HUES48 (cell line): ENCODE data around the gene CEP170.
"Not testable (repeated sequence)": the region's sequence is repeated elsewhere in the genome, so short reads cannot be mapped to it uniquely, and the experiment has no call there.

ENCODE experiments used
- H3K27ac ChIP-seq: one replicate; pipeline ENCODE4 v1.7.0; 2013; ENCODE audit warnings: low read depth, low read length, inconsistent platforms
- H3K27me3 ChIP-seq: 2 replicates; pipeline ENCODE4 v1.6.1; 2013; ENCODE audit warnings: mild to moderate bottlenecking, low read length; ENCODE audit not compliant: control insufficient read depth, insufficient read depth
- H3K36me3 ChIP-seq: 2 replicates; pipeline ENCODE4 v1.6.1; 2013; ENCODE audit warnings: low read length; ENCODE audit not compliant: control insufficient read depth, insufficient read depth
- H3K4me1 ChIP-seq: 2 replicates; pipeline ENCODE4 v1.6.1; 2013; ENCODE audit warnings: mild to moderate bottlenecking, low read length; ENCODE audit not compliant: control insufficient read depth, insufficient read depth
- H3K4me3 ChIP-seq: 2 replicates; pipeline ENCODE4 v1.5.1; 2013; ENCODE audit warnings: mild to moderate bottlenecking, low read depth, low read length
- H3K9ac ChIP-seq: 2 replicates; pipeline ENCODE4 v1.6.1; 2013; ENCODE audit warnings: mild to moderate bottlenecking, low read depth, low read length, moderate library complexity
- H3K9me3 ChIP-seq: 2 replicates; pipeline ENCODE4 v1.6.1; 2013; ENCODE audit warnings: low read length; ENCODE audit not compliant: control insufficient read depth, insufficient read depth

The CEP170 gene

DNA sequence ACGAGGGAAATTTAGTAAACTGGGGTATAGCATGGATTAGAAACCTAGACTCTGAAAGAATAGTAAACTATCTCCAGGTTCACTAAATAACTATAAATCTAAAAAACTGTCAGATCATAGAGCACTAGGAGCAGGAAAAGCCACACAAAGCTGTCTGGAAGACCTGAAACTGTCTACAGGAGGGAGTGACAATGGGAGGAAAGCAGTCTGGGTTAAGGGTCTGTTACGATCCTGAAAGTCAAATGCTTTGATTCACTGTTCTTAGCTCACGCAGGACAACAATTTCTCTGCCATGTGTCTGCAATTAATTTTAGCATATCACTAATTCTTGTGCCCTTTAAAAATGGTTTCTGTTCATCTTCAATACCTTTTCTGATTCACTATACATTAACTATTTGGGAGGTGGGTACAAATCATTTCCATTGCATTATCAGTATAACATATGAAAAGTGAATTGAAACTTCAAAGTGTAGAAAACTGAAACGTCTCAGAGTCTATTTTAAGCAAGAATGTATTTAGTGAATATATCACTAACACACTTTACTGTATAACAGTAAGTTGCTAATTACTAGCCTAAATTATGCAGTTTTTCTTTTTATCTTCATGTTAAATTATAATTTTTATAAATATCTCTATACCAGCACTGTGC is 18.4 kb downstream of the CEP170 start:
- peaks cover 19% of the 10 kb centered on the region; the same call in 1 of the 2 replicates for H3K4me1 ChIP-seq
- peaks cover 9% of the 10 kb centered on the region; the same call in 1 of the 2 replicates for H3K36me3 ChIP-seq
- H3K9ac ChIP-seq = no peak overlapping the region
- H3K4me3 ChIP-seq = no peak overlapping the region
- no peak overlapping the region for H3K27ac ChIP-seq
- H3K27me3 ChIP-seq = no peaks in the 10 kb centered on the region
- H3K9me3 ChIP-seq = peaks cover 9% of the 10 kb centered on the region

- peaks cover 21% of the 10 kb centered on the region for H3K9me3 ChIP-seq
- peaks cover 19% of the 10 kb centered on the region; the same call in 1 of the 2 replicates for H3K4me1 ChIP-seq
- no peak overlapping the region for H3K4me3 ChIP-seq
- H3K9ac ChIP-seq = no peak overlapping the region
- H3K36me3 ChIP-seq = peaks cover 9% of the 10 kb centered on the region; the same call in 1 of the 2 replicates
- H3K27me3 ChIP-seq = no peaks in the 10 kb centered on the region
- no peak overlapping the region for H3K27ac ChIP-seq
These were observed 20.0 kb downstream of the CEP170 start for GRCh38 chr1:243234978-243235647.

- Histone ChIP-seq H3K9me3 (peaks cover 21% of the 10 kb centered on the region), H3K36me3 (peaks cover 9% of the 10 kb centered on the region; the same call in 1 of the 2 replicates), H3K27me3 (no peaks in the 10 kb centered on the region), H3K9ac (no peak overlapping the region), H3K4me3 (no peak overlapping the region), H3K4me1 (peaks cover 19% of the 10 kb centered on the region; the same call in 1 of the 2 replicates), H3K27ac (no peak overlapping the region)
These were observed 21.2 kb downstream of the CEP170 start for GRCh38 chr1:243233908-243234307.

DNA sequence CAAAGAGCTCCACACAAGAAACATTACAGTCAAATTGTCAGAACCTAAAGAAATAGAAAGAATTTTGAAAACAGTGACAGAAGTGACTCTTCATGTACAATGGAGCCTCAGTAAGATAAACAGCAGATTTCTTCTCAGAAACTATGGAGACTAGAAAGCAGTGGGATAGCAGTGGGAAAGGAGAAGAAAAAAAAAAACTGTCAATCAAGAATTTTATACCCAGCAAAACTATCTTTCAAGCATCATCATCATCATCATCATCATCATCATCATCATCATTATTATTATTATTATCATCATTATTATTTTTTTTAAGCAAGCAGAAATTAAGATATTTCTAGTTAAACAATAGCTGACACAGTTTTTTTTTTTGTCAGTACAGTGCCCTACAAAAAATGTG is 24.2 kb downstream of the CEP170 start:
- no peaks in the 10 kb centered on the region for H3K27me3 ChIP-seq
- H3K9me3 ChIP-seq = peaks cover 21% of the 10 kb centered on the region
- H3K36me3 ChIP-seq = peaks cover 6% of the 10 kb centered on the region; the same call in 1 of the 2 replicates
- H3K4me1 ChIP-seq = peaks cover 8% of the 10 kb centered on the region; the same call in 1 of the 2 replicates
- H3K27ac ChIP-seq = no peak overlapping the region
- H3K4me3 ChIP-seq = no peak overlapping the region
- H3K9ac ChIP-seq = no peak overlapping the region

DNA sequence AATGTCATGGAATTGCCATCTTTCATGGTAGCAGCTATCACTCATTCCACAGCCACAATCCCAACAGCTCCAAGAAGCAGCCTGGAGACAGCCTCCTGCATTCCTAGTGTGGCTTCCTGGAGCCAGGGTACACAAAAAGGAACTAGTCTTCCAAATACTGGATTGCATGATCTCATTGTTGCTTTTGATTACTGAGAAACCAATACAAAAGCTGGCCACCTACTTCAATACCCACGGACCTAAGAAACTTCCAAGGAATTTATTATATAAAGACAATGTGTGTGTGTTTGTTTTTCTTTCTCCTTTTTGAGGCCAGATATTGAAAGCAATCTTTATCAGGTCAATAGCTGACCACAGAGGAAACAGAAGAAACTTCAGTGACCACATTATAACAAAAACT is 25.6 kb downstream of the CEP170 start:
- Histone ChIP-seq H3K4me1 (no peaks in the 10 kb centered on the region), H3K4me3 (no peak overlapping the region), H3K27me3 (no peaks in the 10 kb centered on the region), H3K9me3 (peaks cover 21% of the 10 kb centered on the region), H3K36me3 (peaks cover 6% of the 10 kb centered on the region; the same call in 1 of the 2 replicates), H3K27ac (no peak overlapping the region), H3K9ac (no peak overlapping the region)

- H3K36me3 ChIP-seq = peaks cover 18% of the 10 kb centered on the region; the same call in 1 of the 2 replicates
These were observed 27.5 kb downstream of the CEP170 start for GRCh38 chr1:243227622-243228021.

GRCh38 chr1:243218059-243218458 is 37.0 kb downstream of the CEP170 start:
- Histone ChIP-seq H3K27me3 (no peaks in the 10 kb centered on the region), H3K9ac (no peak overlapping the region), H3K36me3 (peaks cover 37% of the 10 kb centered on the region), H3K27ac (no peak overlapping the region), H3K4me1 (no peaks in the 10 kb centered on the region), H3K9me3 (no peaks in the 10 kb centered on the region), H3K4me3 (no peak overlapping the region)

More at GRCh38 chr1:243227622-243228021, 27.5 kb downstream of the CEP170 start:
- Histone ChIP-seq H3K9me3 (peaks cover 21% of the 10 kb centered on the region), H3K27me3 (no peaks in the 10 kb centered on the region), H3K4me3 (no peak overlapping the region), H3K9ac (no peak overlapping the region), H3K27ac (no peak overlapping the region), H3K4me1 (no peaks in the 10 kb centered on the region)

DNA sequence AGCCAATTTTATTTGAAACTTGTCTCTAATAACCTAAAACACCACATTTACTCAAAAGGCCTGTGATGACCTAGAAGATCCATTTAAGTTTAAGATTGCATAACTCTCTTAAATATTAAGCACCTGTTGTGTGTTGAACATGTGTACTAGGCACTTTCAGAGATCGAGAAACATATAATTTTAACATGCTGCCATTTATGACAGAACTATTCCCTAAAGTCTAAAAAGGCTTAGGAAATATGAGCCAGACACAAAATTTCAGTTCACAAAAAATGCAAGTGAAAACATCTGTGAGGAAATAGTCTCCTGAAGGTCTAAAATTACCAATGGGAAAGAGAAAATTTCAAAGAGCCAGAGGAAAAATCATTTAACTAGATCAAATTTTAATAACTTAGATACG is 37.7 kb downstream of the CEP170 start:
- Histone ChIP-seq H3K4me3 (no peak overlapping the region), H3K9me3 (no peaks in the 10 kb centered on the region), H3K27me3 (no peaks in the 10 kb centered on the region), H3K4me1 (no peaks in the 10 kb centered on the region), H3K36me3 (peaks cover 34% of the 10 kb centered on the region), H3K9ac (no peak overlapping the region), H3K27ac (no peak overlapping the region)

DNA sequence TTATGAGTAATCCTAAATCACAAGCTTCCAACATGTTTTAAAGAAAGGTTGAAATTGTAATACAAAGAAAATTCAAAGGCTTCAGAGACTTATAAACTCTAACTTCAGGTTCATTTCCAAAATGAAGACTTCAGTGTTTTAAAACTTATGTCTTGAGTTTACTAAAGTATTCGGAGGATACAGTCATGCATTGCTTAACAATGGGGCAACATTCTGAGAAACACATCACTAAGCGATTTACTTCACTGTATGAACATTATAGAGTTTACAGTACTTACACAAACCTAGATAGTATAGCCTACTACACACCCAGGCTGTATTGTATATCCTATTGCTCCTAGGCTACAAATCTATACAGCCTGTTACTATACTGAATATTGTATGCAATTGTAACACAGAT is 38.3 kb downstream of the CEP170 start:
- Histone ChIP-seq H3K4me3 (no peak overlapping the region), H3K9ac (no peak overlapping the region), H3K27ac (no peak overlapping the region), H3K36me3 (peaks cover 29% of the 10 kb centered on the region), H3K27me3 (no peaks in the 10 kb centered on the region), H3K4me1 (no peaks in the 10 kb centered on the region), H3K9me3 (no peaks in the 10 kb centered on the region)

DNA sequence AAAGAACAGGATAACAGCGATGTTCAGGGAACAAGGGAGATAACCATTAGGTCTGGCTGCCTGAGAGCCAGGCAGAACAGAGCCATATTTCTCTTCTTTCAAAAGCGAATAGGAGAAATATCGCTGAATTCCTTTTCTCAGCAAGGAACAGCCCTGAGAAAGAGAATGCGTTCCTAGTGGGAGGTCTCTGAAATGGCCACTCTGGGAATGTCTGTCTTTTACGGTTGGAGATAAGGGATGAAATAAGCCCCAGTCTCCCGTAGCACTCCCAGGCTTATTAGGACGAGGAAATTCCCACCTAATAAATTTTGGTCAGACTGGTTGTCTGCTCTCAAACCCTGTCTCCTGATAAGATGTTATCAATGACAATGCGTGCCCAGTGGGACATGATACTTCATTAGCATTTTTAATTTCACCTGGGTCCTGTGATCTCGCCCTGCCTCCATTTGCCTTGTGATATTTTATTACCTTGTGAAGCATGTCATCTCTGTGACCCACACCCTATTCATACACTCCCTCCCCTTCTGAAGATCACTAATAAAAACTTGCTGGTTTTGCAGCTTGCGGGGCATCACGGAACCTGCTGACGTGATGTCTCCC is 39.7 kb downstream of the CEP170 start:
- H3K36me3 ChIP-seq = peaks cover 18% of the 10 kb centered on the region
- not testable (repeated sequence) for H3K4me3 ChIP-seq, H3K4me1 ChIP-seq, H3K9me3 ChIP-seq, H3K27me3 ChIP-seq, H3K9ac ChIP-seq
- H3K27ac ChIP-seq = peak overlapping the region; percentile 1
